ENCODE results near the gene NCOA3. TPM values are rescaled to one million over a fixed set of nuclear protein-coding genes. Genes with fewer than 3 reads are reported as not detected.
"Not testable (repeated sequence)": the region's sequence is repeated elsewhere in the genome, so short reads cannot be mapped to it uniquely, and the experiment has no call there.

The NCOA3 gene
- total and polyA plus RNA-seq, 10 of the 15 experiments (the other 5 are each of a cell fraction or from before 2014, with no cell fraction given) = 16.9 to 96.2 (median 73.6) TPM

DNA sequence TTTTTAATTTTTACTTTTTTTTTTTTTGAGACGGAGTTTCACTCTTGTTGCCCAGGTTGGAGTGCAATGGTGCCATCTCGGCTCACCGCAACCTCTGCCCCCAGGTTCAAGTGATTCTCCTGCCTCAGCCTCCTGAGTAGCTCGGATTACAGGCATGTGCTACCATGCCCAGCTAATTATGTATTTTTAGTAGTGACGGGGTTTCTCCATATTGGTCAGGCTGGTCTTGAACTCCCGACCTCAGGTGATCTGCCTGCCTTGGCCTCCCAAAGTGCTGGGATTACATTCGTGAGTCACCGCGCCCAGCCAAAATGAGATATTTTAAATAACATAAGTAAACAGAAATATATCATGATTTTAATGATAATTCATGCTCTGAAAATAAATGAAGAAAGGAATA lies 1.6 kb upstream of the NCOA3 start:
- H2AFZ ChIP-seq (ENCODE audit: control insufficient read depth, low read depth, low read length); H3K36me3 ChIP-seq (ENCODE audit: control insufficient read depth in 2 of 2, insufficient read depth in 2 of 2, low read length in 1 of 2); BruUV-seq (replicated peaks); H4K20me1 ChIP-seq (ENCODE audit: control insufficient read depth, insufficient read depth); H3K27me3 ChIP-seq (replicated peaks in 1 of 2; ENCODE audit: control insufficient read depth in 2 of 2, insufficient read depth in 2 of 2, low read length in 1 of 2); DNase-seq (ENCODE audit: low read depth, low spot score); ATAC-seq; in situ Hi-C loops (cut with MboI); H3K9me3 ChIP-seq (replicated peaks; ENCODE audit: control insufficient read depth, insufficient read depth, low read length); FAIRE-seq: not testable (repeated sequence)
- 91% methylated on average over 9 of the region's 9 CpGs for WGBS (ENCODE audit: insufficient coverage, insufficient replicate concordance, low lambda C conversion rate, missing lambda C conversion rate)
- Histone ChIP-seq H3K79me2 (ENCODE audit: control insufficient read depth, insufficient read depth, low read length) (peaks cover 62% of the 10 kb centered on the region), H3K4me1 (ENCODE audit: control insufficient read depth, insufficient read depth, low read length) (peaks cover 32% of the 10 kb centered on the region), H3K4me3 (peak overlapping the region; percentile 94), H3K4me2 (ENCODE audit: control insufficient read depth, insufficient read depth) (peak overlapping the region; percentile 94), H3K27ac (ENCODE audit: control insufficient read depth, insufficient read depth) (peak overlapping the region; percentile 92), H3K9ac (ENCODE audit: control insufficient read depth, insufficient read depth, low read length) (peak overlapping the region; percentile 88)
- intact Hi-C loops (cut with micrococcal nuclease; ENCODE audit: unreplicated experiment) = loop anchor here (2.0 to 5.0 kb wide), 6 partner anchors 13 to 238 kb away; no protein-coding TSS in a partner anchor
- TF ChIP-seq, protein P1, sequence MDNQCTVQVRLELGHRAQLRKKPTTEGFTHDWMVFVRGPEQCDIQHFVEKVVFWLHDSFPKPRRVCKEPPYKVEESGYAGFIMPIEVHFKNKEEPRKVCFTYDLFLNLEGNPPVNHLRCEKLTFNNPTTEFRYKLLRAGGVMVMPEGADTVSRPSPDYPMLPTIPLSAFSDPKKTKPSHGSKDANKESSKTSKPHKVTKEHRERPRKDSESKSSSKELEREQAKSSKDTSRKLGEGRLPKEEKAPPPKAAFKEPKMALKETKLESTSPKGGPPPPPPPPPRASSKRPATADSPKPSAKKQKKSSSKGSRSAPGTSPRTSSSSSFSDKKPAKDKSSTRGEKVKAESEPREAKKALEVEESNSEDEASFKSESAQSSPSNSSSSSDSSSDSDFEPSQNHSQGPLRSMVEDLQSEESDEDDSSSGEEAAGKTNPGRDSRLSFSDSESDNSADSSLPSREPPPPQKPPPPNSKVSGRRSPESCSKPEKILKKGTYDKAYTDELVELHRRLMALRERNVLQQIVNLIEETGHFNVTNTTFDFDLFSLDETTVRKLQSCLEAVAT (IDR thresholded peaks at IDR 0.05) = 0 out of 2 replicates have a peak, but pooled peaks have one; percentile 52
- TF ChIP-seq NFXL1 (IDR thresholded peaks at IDR 0.05; ENCODE audit: borderline replicate concordance) = peak; percentile 45; the same call in 1 of the 2 replicates
- RAD21 ChIA-PET (ENCODE audit: unreplicated experiment) = interaction anchor here (0.6 to 9.6 kb wide), 6 partner anchors 13 to 143 kb away, joined by 3 to 100 read pairs (median 8); partner anchors contain the start of gene ZMYND8
- SMC1A ChIA-PET (ENCODE audit: uncharacterized antibody, unreplicated experiment) = interaction anchor here (0.6 to 6.5 kb wide), 10 partner anchors 9 to 120 kb away, joined by 3 to 125 read pairs (median 6); no protein-coding TSS in a partner anchor
- CTCF ChIA-PET = interaction anchor here (1.3 to 4.8 kb wide), 2 partner anchors 88 to 116 kb away, joined by 4 to 31 read pairs; no protein-coding TSS in a partner anchor
- POLR2A ChIA-PET = interaction anchor here (1.5 to 8.1 kb wide), 6 partner anchors 9 to 145 kb away, joined by 4 to 123 read pairs (median 32); partner anchors contain the start of gene ZMYND8

DNA sequence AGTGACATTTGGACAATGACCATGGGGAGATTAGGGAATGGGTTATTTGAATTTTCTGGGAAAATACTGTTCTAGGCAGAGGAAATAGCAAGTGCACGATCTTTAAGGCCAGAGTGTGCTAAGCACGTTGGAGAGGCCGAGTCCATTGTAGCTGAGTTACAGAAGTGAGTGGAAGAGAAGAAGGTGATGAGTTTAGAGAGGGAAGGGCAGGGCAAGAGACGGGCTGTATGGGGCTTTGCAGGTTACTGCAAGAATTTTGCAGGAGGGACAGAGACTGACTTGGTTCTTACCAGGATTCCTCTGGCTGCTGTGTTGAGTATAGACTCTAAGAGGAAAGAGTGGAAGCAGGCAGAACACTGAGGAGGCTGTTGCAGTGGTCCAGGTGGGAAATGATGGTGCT lies 1.1 kb upstream of the NCOA3 start:
- ATAC-seq (peak; percentile 3), FAIRE-seq (no peak), DNase-seq (ENCODE audit: low read depth, low spot score) (no peak)
- Histone ChIP-seq H3K27me3 (replicated peaks in 1 of 2; ENCODE audit: control insufficient read depth in 2 of 2, insufficient read depth in 2 of 2, low read length in 1 of 2) (no peaks in the 10 kb centered on the region), H3K27ac (ENCODE audit: control insufficient read depth, insufficient read depth) (peak overlapping the region; percentile 92), H3K36me3 (ENCODE audit: control insufficient read depth in 2 of 2, insufficient read depth in 2 of 2, low read length in 1 of 2) (no peaks in the 10 kb centered on the region), H2AFZ (ENCODE audit: control insufficient read depth, low read depth, low read length) (peak overlapping the region; percentile 25; the same call in 1 of the 2 replicates), H3K4me1 (ENCODE audit: control insufficient read depth, insufficient read depth, low read length) (peaks cover 27% of the 10 kb centered on the region), H3K4me2 (ENCODE audit: control insufficient read depth, insufficient read depth) (peak overlapping the region; percentile 94), H4K20me1 (ENCODE audit: control insufficient read depth, insufficient read depth) (no peaks in the 10 kb centered on the region), H3K9me3 (replicated peaks; ENCODE audit: control insufficient read depth, insufficient read depth, low read length) (no peaks in the 10 kb centered on the region; the same call in 2 of the 3 replicates), H3K9ac (ENCODE audit: control insufficient read depth, insufficient read depth, low read length) (peak overlapping the region; percentile 88), H3K4me3 (peak overlapping the region; percentile 94), H3K79me2 (ENCODE audit: control insufficient read depth, insufficient read depth, low read length) (peaks cover 66% of the 10 kb centered on the region)
- ChIA-PET CTCF (interaction anchor here (1.4 to 4.8 kb wide), 3 partner anchors 14 to 89 kb away, joined by 3 to 31 read pairs (median 5); no protein-coding TSS in a partner anchor), SMC1A (ENCODE audit: uncharacterized antibody, unreplicated experiment) (interaction anchor here (0.6 to 6.5 kb wide), 13 partner anchors 9 to 119 kb away, joined by 3 to 125 read pairs (median 3); no protein-coding TSS in a partner anchor), RAD21 (ENCODE audit: unreplicated experiment) (interaction anchor here (0.6 to 9.6 kb wide), 11 partner anchors 13 to 144 kb away, joined by 3 to 100 read pairs (median 5); partner anchors contain the start of gene ZMYND8), POLR2A (interaction anchor here (1.0 to 8.1 kb wide), 9 partner anchors 9 to 145 kb away, joined by 3 to 123 read pairs (median 6); partner anchors contain the start of gene ZMYND8)
- WGBS (ENCODE audit: insufficient coverage, insufficient replicate concordance, low lambda C conversion rate, missing lambda C conversion rate) = under 1% methylated on average over 4 of the region's 4 CpGs
- in situ Hi-C loops (cut with MboI) = no loop called here
- intact Hi-C loops (cut with micrococcal nuclease; ENCODE audit: unreplicated experiment) = loop anchor here (2.0 to 5.0 kb wide), 6 partner anchors 14 to 238 kb away; no protein-coding TSS in a partner anchor
- no TSS peak for BruUV-seq (replicated peaks)
- no peak for TF ChIP-seq JUND (IDR thresholded peaks at IDR 0.05; ENCODE audit: low read depth, low read length)
- no peak for TF ChIP-seq RCOR1 (conservative IDR thresholded peaks at IDR 0.05; ENCODE audit: low read depth, low read length)
- no peak for TF ChIP-seq ZNF24 (IDR thresholded peaks at IDR 0.05)
- no peak for TF ChIP-seq ATF7 (IDR thresholded peaks at IDR 0.05; ENCODE audit: low read depth)
- TF ChIP-seq ETV6 (conservative IDR thresholded peaks at IDR 0.05 in 1 of 2, IDR thresholded peaks at IDR 0.05 in 1 of 2; ENCODE audit: borderline replicate concordance in 1 of 2, low read depth in 1 of 2) = no peak
- TF ChIP-seq WRNIP1 (IDR thresholded peaks at IDR 0.05; ENCODE audit: borderline replicate concordance, low read depth, low read length) = no peak
- no peak for TF ChIP-seq NR2C1 (IDR thresholded peaks at IDR 0.05)
- TF ChIP-seq MYC (IDR thresholded peaks at IDR 0.05; ENCODE audit: insufficient read depth, insufficient read length, insufficient replicate concordance, low read length, severe bottlenecking) = no peak
- no peak for TF ChIP-seq BACH1 (IDR thresholded peaks at IDR 0.05; ENCODE audit: borderline replicate concordance)
- TF ChIP-seq, protein P2, sequence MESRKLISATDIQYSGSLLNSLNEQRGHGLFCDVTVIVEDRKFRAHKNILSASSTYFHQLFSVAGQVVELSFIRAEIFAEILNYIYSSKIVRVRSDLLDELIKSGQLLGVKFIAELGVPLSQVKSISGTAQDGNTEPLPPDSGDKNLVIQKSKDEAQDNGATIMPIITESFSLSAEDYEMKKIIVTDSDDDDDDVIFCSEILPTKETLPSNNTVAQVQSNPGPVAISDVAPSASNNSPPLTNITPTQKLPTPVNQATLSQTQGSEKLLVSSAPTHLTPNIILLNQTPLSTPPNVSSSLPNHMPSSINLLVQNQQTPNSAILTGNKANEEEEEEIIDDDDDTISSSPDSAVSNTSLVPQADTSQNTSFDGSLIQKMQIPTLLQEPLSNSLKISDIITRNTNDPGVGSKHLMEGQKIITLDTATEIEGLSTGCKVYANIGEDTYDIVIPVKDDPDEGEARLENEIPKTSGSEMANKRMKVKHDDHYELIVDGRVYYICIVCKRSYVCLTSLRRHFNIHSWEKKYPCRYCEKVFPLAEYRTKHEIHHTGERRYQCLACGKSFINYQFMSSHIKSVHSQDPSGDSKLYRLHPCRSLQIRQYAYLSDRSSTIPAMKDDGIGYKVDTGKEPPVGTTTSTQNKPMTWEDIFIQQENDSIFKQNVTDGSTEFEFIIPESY (IDR thresholded peaks at IDR 0.05) = no peak

All from GM12878 (cell line).